HEK293 (cell line): ENCODE results near the gene CAMKV.

Source experiments
- CTCF ChIA-PET: fragments of 350-600 bp; formaldehyde crosslinking; extraction: SDS; loops from one replicate; lab custom pipeline; 2021; ENCODE audit warnings: antibody characterized with exemption; lab: Yijun Ruan, JAX
- POLR2A ChIA-PET: fragments of 300-600 bp; formaldehyde crosslinking; extraction: SDS; loops from one replicate; lab custom pipeline; 2020; ENCODE audit warnings: antibody characterized with exemption, inconsistent platforms; lab: Yijun Ruan, JAX
- H3K27ac ChIP-seq: fragments of 200-500 bp; sonication (Bioruptor generic); 2 replicates; pipeline ENCODE4 v1.5.1; 2014; ENCODE audit warnings: low read depth, low read length, control low read depth, inconsistent platforms; ENCODE audit errors: extremely low read depth
- H3K36me3 ChIP-seq, 2 experiments: fragments of 200-500 bp in 1 of 2; sonication (Bioruptor generic) in 1 of 2; 1 replicate in 1 of 2; 2 replicates in 1 of 2; pipeline ENCODE4 v1.5.1; 2014 to 2017; ENCODE audit warnings: inconsistent platforms in 2 of 2, low read length in 2 of 2; ENCODE audit not compliant: control insufficient read depth in 2 of 2, insufficient read depth in 1 of 2
- H3K4me1 ChIP-seq: fragments of 200-500 bp; sonication (Bioruptor generic); 2 replicates; pipeline ENCODE4 v1.5.1; 2014; ENCODE audit warnings: mild to moderate bottlenecking, low read length, inconsistent platforms; ENCODE audit not compliant: control insufficient read depth, insufficient read depth
- H3K4me3 ChIP-seq: 2 replicates; pipeline ENCODE4 v1.5.1; 2011; ENCODE audit warnings: low read depth, mild to moderate bottlenecking, control low read depth, low read length, moderate library complexity
- H3K9me3 ChIP-seq: fragments of 200-500 bp; sonication (Bioruptor generic); 2 replicates; pipeline ENCODE4 v1.5.1; 2014; ENCODE audit warnings: low read depth, low read length, inconsistent platforms; ENCODE audit not compliant: control insufficient read depth, insufficient read depth
- FEZF1 ChIP-seq: fragments of 450-650 bp; formaldehyde crosslinking; IDR thresholded peaks from 2 replicates; pipeline ENCODE4 v1.5.1; 2016; ENCODE audit warnings: missing biosample characterization, missing genetic modification characterization
- GLI2 ChIP-seq: fragments of 450-650 bp; formaldehyde crosslinking; IDR thresholded peaks from 2 replicates; pipeline ENCODE4; 2017; ENCODE audit warnings: missing biosample characterization, missing genetic modification characterization, low read depth, borderline replicate concordance
- HOXA7 ChIP-seq: sonication (generic); formaldehyde crosslinking; IDR thresholded peaks from 2 replicates; pipeline ENCODE4 v1.8.1; 2022; ENCODE audit warnings: missing genetic modification reagents, borderline replicate concordance
- MEIS1 ChIP-seq: sonication (generic); formaldehyde crosslinking; IDR thresholded peaks from 2 replicates; pipeline ENCODE4 v1.8.1; 2022; ENCODE audit warnings: missing genetic modification reagents, mild to moderate bottlenecking, borderline replicate concordance
- MYNN ChIP-seq: fragments of 450-650 bp; formaldehyde crosslinking; IDR thresholded peaks from 2 replicates; pipeline ENCODE4 v1.5.1; 2016; ENCODE audit warnings: missing biosample characterization, missing genetic modification characterization, borderline replicate concordance
- SCRT1 ChIP-seq: fragments of 450-650 bp; formaldehyde crosslinking; IDR thresholded peaks from 2 replicates; pipeline ENCODE4 v1.5.1; 2016; ENCODE audit warnings: missing biosample characterization, missing genetic modification characterization, borderline replicate concordance
- SCRT2 ChIP-seq: fragments of 450-650 bp; formaldehyde crosslinking; IDR thresholded peaks from 2 replicates; pipeline ENCODE4 v1.5.1; 2016; ENCODE audit warnings: missing biosample characterization, missing genetic modification characterization
- SETDB1 ChIP-seq: IDR thresholded peaks from one replicate; pipeline ENCODE4 v1.6.1; 2017; ENCODE audit warnings: mild to moderate bottlenecking, low read length, moderate library complexity, mixed read lengths; ENCODE audit not compliant: insufficient read length
- ZBTB21 ChIP-seq: fragments of 450-650 bp; formaldehyde crosslinking; IDR thresholded peaks from 2 replicates; pipeline ENCODE4 v1.5.1; 2017; ENCODE audit warnings: missing biosample characterization, missing genetic modification characterization
- ZBTB48 ChIP-seq: fragments of 450-650 bp; formaldehyde crosslinking; IDR thresholded peaks from 2 replicates; pipeline ENCODE4 v1.5.1; 2016; ENCODE audit warnings: missing biosample characterization, missing genetic modification characterization
- ZFP37 ChIP-seq: fragments of 450-650 bp; formaldehyde crosslinking; IDR thresholded peaks from 2 replicates; pipeline ENCODE4 v1.5.1; 2016; ENCODE audit warnings: missing biosample characterization, missing genetic modification characterization
- ZNF140 ChIP-seq: fragments of 450-650 bp; formaldehyde crosslinking; IDR thresholded peaks from 2 replicates; pipeline ENCODE4 v1.5.1; 2016; ENCODE audit warnings: missing biosample characterization, missing genetic modification characterization
- ZNF266 ChIP-seq: fragments of 450-650 bp; formaldehyde crosslinking; IDR thresholded peaks from 2 replicates; pipeline ENCODE4 v1.5.1; 2016; ENCODE audit warnings: missing biosample characterization, missing genetic modification characterization, low read depth
- ZNF292 ChIP-seq: fragments of 450-650 bp; formaldehyde crosslinking; IDR thresholded peaks from 2 replicates; pipeline ENCODE4 v1.5.1; 2016; ENCODE audit warnings: low read depth, missing biosample characterization, missing genetic modification characterization, borderline replicate concordance
- ZNF311 ChIP-seq: fragments of 450-650 bp; formaldehyde crosslinking; IDR thresholded peaks from 2 replicates; pipeline ENCODE4 v1.5.1; 2017; ENCODE audit warnings: missing biosample characterization, missing genetic modification characterization, borderline replicate concordance
- ZNF341 ChIP-seq: fragments of 450-650 bp; formaldehyde crosslinking; IDR thresholded peaks from 2 replicates; pipeline ENCODE4; 2016; ENCODE audit warnings: low read depth, missing biosample characterization, missing genetic modification characterization
- ZNF37A ChIP-seq: fragments of 450-650 bp; IDR thresholded peaks from 2 replicates; pipeline ENCODE4 v1.5.1; 2018; ENCODE audit warnings: missing biosample characterization, missing genetic modification characterization
- ZNF426 ChIP-seq: fragments of 450-650 bp; formaldehyde crosslinking; IDR thresholded peaks from 2 replicates; pipeline ENCODE4 v1.5.1; 2017; ENCODE audit warnings: missing biosample characterization, missing genetic modification characterization, mild to moderate bottlenecking, inconsistent platforms, moderate library complexity
- ZNF501 ChIP-seq: fragments of 450-650 bp; formaldehyde crosslinking; IDR thresholded peaks from 2 replicates; pipeline ENCODE4 v1.5.1; 2016; ENCODE audit warnings: missing biosample characterization, missing genetic modification characterization
- TF ChIP-seq, protein P1 (sequence below): fragments of 450-650 bp; formaldehyde crosslinking; IDR thresholded peaks from 2 replicates; pipeline ENCODE4 v1.5.1; 2016; ENCODE audit warnings: missing biosample characterization, missing genetic modification characterization
- TF ChIP-seq, protein P2 (sequence below): fragments of 450-650 bp; formaldehyde crosslinking; IDR thresholded peaks from 2 replicates; pipeline ENCODE4 v1.5.1; 2017; ENCODE audit warnings: missing biosample characterization, missing genetic modification characterization

Gene CAMKV

GRCh38 chr3:49844464-49845183, 25.1 kb downstream of the CAMKV start:
- H3K4me3 ChIP-seq, result no peak overlapping the region
- POLR2A ChIA-PET, result no interaction called here
- TF ChIP-seq ZNF311 (tag by site-specific recombination) (no peak), SCRT1 (tag by site-specific recombination) (no peak), ZNF341 (tag by site-specific recombination) (no peak), HOXA7 (no peak), ZFP37 (no peak), MEIS1 (CRISPR knock-in tag) (no peak)
- TF ChIP-seq, protein P1, sequence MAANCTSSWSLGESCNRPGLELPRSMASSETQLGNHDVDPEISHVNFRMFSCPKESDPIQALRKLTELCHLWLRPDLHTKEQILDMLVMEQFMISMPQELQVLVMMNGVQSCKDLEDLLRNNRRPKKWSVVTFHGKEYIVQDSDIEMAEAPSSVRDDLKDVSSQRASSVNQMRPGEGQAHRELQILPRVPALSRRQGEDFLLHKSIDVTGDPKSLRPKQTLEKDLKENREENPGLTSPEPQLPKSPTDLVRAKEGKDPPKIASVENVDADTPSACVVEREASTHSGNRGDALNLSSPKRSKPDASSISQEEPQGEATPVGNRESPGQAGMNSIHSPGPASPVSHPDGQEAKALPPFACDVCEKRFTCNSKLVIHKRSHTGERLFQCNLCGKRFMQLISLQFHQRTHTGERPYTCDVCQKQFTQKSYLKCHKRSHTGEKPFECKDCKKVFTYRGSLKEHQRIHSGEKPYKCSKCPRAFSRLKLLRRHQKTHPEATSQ (tag by site-specific recombination), result no peak
- H3K4me1 ChIP-seq, result no peaks in the 10 kb centered on the region
- H3K27ac ChIP-seq, result no peak overlapping the region
- CTCF ChIA-PET, result interaction anchor here (0.6 to 1.8 kb wide), 3 partner anchors 41 to 65 kb away, joined by 3 to 6 read pairs (median 3); partner anchors contain the start of gene INKA1
- peaks cover 0 to 84% of the 10 kb centered on the region in 2 experiments; a peak in 1 of 3 replicates for H3K36me3 ChIP-seq
- no peaks in the 10 kb centered on the region for H3K9me3 ChIP-seq

DNA sequence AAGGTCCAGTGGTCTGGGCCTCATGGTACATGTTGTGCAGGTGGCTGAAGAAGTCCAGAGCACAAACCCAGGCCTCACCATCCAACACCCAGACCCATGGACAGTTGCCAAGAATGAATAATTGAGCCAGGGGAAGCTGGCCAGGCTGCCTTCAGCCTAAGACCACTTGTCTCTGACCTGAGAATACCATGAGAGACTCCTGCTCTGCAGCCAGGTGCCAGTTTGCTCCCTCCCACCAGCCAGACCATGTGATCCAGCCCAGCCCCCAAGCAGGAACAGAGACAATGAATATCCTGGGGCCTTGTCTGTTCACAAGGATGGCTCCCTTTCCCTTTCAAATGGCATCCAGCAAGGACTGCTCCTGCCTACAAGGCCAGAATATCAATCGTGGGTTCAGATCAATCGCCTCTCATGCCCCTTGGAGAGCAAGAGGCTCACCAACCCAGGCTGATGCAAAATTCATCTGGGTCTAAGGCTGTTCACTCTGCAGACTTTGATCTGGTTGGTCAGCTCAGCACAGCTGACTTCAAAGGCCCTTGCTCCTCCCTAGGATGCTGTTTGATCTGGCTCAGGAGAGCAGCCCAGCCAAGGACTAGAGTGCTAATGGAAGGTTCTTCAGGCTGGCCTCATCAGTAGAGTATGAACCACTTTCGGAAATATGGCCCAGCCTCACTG, 26.7 kb downstream of the CAMKV start:
- no peaks in the 10 kb centered on the region for H3K9me3 ChIP-seq
- H3K36me3 ChIP-seq, result peaks cover 0 to 90% of the 10 kb centered on the region in 2 experiments; a peak in 1 of 3 replicates
- H3K4me3 ChIP-seq, result no peak overlapping the region
- no peaks in the 10 kb centered on the region for H3K4me1 ChIP-seq
- ChIA-PET POLR2A (no interaction called here), CTCF (interaction anchor here (1.8 kb wide), 1 partner anchor 40 kb away, joined by 6 read pairs; the partner anchor contains the start of gene INKA1)
- H3K27ac ChIP-seq, result no peak overlapping the region
- TF ChIP-seq ZNF292 (tag by site-specific recombination) (no peak), SCRT2 (tag by site-specific recombination) (no peak), FEZF1 (tag by site-specific recombination) (no peak), ZNF140 (tag by site-specific recombination) (no peak), GLI2 (no peak), ZNF426 (tag by site-specific recombination) (no peak), ZNF37A (tag by site-specific recombination) (no peak), ZNF266 (no peak), ZNF501 (tag by site-specific recombination) (no peak), ZBTB21 (tag by site-specific recombination) (no peak), ZBTB48 (no peak), MYNN (tag by site-specific recombination) (no peak), SETDB1 (no peak)
- TF ChIP-seq, protein P2, sequence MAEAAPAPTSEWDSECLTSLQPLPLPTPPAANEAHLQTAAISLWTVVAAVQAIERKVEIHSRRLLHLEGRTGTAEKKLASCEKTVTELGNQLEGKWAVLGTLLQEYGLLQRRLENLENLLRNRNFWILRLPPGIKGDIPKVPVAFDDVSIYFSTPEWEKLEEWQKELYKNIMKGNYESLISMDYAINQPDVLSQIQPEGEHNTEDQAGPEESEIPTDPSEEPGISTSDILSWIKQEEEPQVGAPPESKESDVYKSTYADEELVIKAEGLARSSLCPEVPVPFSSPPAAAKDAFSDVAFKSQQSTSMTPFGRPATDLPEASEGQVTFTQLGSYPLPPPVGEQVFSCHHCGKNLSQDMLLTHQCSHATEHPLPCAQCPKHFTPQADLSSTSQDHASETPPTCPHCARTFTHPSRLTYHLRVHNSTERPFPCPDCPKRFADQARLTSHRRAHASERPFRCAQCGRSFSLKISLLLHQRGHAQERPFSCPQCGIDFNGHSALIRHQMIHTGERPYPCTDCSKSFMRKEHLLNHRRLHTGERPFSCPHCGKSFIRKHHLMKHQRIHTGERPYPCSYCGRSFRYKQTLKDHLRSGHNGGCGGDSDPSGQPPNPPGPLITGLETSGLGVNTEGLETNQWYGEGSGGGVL, result no peak
